Measurements from ENCODE around the gene DCC. TPM values are rescaled to one million over a fixed set of nuclear protein-coding genes. Genes with fewer than 3 reads are reported as not detected.

Gene DCC
- total RNA-seq, 1 experiment from 2014 or later = not detected

DNA sequence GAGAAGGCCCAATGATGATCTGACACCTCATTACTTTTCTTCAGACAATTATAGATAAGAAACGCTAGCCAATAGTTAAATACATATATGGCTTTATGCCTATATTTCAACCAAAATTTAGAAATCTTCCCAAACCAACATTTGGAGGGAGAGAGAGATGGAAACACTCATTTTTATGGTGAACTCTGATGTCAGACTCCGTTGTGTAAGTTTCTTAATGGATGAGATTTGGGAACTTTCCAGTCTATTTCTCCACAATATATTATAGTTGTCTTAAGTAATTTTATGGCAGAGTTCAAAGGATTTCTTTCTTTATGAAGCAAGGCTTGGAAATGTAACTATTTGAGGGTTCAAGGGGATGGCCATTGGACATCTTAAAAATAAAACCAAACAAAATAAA, 407.0 kb downstream of the DCC start (continued):
- TF ChIP-seq, protein P1, sequence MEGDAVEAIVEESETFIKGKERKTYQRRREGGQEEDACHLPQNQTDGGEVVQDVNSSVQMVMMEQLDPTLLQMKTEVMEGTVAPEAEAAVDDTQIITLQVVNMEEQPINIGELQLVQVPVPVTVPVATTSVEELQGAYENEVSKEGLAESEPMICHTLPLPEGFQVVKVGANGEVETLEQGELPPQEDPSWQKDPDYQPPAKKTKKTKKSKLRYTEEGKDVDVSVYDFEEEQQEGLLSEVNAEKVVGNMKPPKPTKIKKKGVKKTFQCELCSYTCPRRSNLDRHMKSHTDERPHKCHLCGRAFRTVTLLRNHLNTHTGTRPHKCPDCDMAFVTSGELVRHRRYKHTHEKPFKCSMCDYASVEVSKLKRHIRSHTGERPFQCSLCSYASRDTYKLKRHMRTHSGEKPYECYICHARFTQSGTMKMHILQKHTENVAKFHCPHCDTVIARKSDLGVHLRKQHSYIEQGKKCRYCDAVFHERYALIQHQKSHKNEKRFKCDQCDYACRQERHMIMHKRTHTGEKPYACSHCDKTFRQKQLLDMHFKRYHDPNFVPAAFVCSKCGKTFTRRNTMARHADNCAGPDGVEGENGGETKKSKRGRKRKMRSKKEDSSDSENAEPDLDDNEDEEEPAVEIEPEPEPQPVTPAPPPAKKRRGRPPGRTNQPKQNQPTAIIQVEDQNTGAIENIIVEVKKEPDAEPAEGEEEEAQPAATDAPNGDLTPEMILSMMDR (IDR thresholded peaks at IDR 0.05 in 2 of 3, conservative IDR thresholded peaks at IDR 0.05 in 1 of 3; ENCODE audit: borderline replicate concordance in 1 of 3, insufficient read depth in 1 of 3, low read depth in 2 of 3, low read length in 2 of 3) = no peak
- TF ChIP-seq POLR2AphosphoS5 (IDR thresholded peaks at IDR 0.05; ENCODE audit: low read depth, low read length) (no peak), POLR2A (IDR thresholded peaks at IDR 0.05; ENCODE audit: borderline replicate concordance, extremely low read depth, insufficient read depth, insufficient read length) (no peak), JUND (IDR thresholded peaks at IDR 0.05) (no peak), SRF (IDR thresholded peaks at IDR 0.05; ENCODE audit: low read depth) (no peak)
- TF ChIP-seq, protein P2, sequence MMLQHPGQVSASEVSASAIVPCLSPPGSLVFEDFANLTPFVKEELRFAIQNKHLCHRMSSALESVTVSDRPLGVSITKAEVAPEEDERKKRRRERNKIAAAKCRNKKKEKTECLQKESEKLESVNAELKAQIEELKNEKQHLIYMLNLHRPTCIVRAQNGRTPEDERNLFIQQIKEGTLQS (IDR thresholded peaks at IDR 0.05) = no peak

DNA sequence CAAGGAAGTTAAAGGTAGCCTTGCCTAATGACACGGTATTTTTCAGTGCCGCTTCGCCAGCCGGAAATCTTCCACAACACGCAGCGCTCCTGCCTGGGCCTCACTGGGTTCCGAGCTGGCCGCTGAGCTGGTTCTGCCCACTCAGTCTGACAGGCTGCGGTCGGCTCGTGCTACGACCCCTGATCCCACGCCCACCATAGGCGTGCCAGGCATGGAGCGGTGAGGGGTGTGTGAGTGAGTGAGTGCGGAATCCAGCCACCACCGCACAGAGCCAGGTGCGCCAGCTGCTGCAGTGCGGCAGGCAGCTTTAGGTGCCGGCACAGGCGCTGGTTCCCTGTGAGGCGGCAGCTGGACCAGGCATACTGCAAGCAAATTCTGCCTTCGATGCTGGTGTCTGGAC, 407.9 kb downstream of the DCC start:
- Histone ChIP-seq H3K4me2 (ENCODE audit: low read length) (no peak overlapping the region), H4K20me1 (ENCODE audit: insufficient read depth) (no peaks in the 10 kb centered on the region), H3K9me3 (ENCODE audit: control insufficient read depth in 1 of 2, insufficient read depth in 1 of 2, low read depth in 1 of 2, low read length in 2 of 2) (peaks cover 0 to 31% of the 10 kb centered on the region in 2 experiments; a peak in 3 of 4 replicates), H3K9ac (ENCODE audit: low read length) (no peak overlapping the region), H3K79me2 (ENCODE audit: insufficient read depth, low read length) (no peaks in the 10 kb centered on the region), H3K9me2 (ENCODE audit: insufficient read depth) (no peaks in the 10 kb centered on the region), H2AFZ (ENCODE audit: low read depth, low read length, poor library complexity, severe bottlenecking) (no peak overlapping the region), H3K4me1 (ENCODE audit: control insufficient read depth in 1 of 2, insufficient read depth in 2 of 2, low read length in 2 of 2) (no peaks in the 10 kb centered on the region), H3K36me3 (ENCODE audit: control insufficient read depth in 1 of 2, insufficient read depth in 2 of 2, low read length in 2 of 2) (no peaks in the 10 kb centered on the region), H3K27ac (ENCODE audit: low read depth, low read length) (no peak overlapping the region), H3K4me3 (replicated peaks in 1 of 2; ENCODE audit: low read depth in 1 of 2, low read length in 2 of 2) (no peak overlapping the region), H3K27me3 (ENCODE audit: insufficient read depth, low read length) (no peaks in the 10 kb centered on the region)
- intact Hi-C loops (cut with micrococcal nuclease) = no loop called here
- ChIA-PET CTCF (no interaction called here), RAD21 (ENCODE audit: low non-redundant PET in 1 of 2, low total read pairs in 2 of 2, uncharacterized antibody in 2 of 2, unreplicated experiment in 2 of 2) (no interaction called here), POLR2A (no interaction called here)
- ATAC-seq (no peak), DNase-seq (ENCODE audit: low read depth, low spot score) (no peak)
- no TSS peak for BruUV-seq (replicated peaks)
- TF ChIP-seq, protein P3, sequence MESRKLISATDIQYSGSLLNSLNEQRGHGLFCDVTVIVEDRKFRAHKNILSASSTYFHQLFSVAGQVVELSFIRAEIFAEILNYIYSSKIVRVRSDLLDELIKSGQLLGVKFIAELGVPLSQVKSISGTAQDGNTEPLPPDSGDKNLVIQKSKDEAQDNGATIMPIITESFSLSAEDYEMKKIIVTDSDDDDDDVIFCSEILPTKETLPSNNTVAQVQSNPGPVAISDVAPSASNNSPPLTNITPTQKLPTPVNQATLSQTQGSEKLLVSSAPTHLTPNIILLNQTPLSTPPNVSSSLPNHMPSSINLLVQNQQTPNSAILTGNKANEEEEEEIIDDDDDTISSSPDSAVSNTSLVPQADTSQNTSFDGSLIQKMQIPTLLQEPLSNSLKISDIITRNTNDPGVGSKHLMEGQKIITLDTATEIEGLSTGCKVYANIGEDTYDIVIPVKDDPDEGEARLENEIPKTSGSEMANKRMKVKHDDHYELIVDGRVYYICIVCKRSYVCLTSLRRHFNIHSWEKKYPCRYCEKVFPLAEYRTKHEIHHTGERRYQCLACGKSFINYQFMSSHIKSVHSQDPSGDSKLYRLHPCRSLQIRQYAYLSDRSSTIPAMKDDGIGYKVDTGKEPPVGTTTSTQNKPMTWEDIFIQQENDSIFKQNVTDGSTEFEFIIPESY (IDR thresholded peaks at IDR 0.05; ENCODE audit: extremely low read depth, insufficient replicate concordance, low read length) = no peak
- TF ChIP-seq CBX3 (IDR thresholded peaks at IDR 0.05; ENCODE audit: low read depth) (no peak), EZH2phosphoT487 (IDR thresholded peaks at IDR 0.05; ENCODE audit: borderline replicate concordance) (no peak), RAD21 (IDR thresholded peaks at IDR 0.05; ENCODE audit: low read depth) (no peak), POLR2AphosphoS5 (IDR thresholded peaks at IDR 0.05; ENCODE audit: low read depth, low read length) (no peak), YY1 (IDR thresholded peaks at IDR 0.05; ENCODE audit: extremely low read depth, insufficient replicate concordance, low read depth, low read length) (no peak), ZNF274 (IDR thresholded peaks at IDR 0.05; ENCODE audit: low read depth, low read length) (no peak), ZFX (IDR thresholded peaks at IDR 0.05) (no peak), TCF7L2 (IDR thresholded peaks at IDR 0.05; ENCODE audit: borderline replicate concordance, extremely low read depth, insufficient read depth, insufficient read length) (no peak), SRF (IDR thresholded peaks at IDR 0.05; ENCODE audit: low read depth) (no peak), EZH2 (IDR thresholded peaks at IDR 0.05) (no peak), ELF1 (IDR thresholded peaks at IDR 0.05; ENCODE audit: borderline replicate concordance, low read depth) (no peak), EGR1 (IDR thresholded peaks at IDR 0.05; ENCODE audit: low read depth) (no peak), POLR2A (IDR thresholded peaks at IDR 0.05; ENCODE audit: borderline replicate concordance, extremely low read depth, insufficient read depth, insufficient read length) (no peak), SIN3A (IDR thresholded peaks at IDR 0.05; ENCODE audit: low read depth) (no peak), CEBPB (IDR thresholded peaks at IDR 0.05; ENCODE audit: low read depth) (no peak)
- TF ChIP-seq, protein P2 (IDR thresholded peaks at IDR 0.05) = no peak
- TF ChIP-seq, protein P1 (IDR thresholded peaks at IDR 0.05 in 2 of 3, conservative IDR thresholded peaks at IDR 0.05 in 1 of 3; ENCODE audit: borderline replicate concordance in 1 of 3, insufficient read depth in 1 of 3, low read depth in 2 of 3, low read length in 2 of 3) = no peak

Measured in HCT116 (cell line).